Embryonic facial prominence (tissue), 1 donor: ENCODE data around the gene PGAM4.
"Not testable (repeated sequence)": the region's sequence is repeated elsewhere in the genome, so short reads cannot be mapped to it uniquely, and the experiment has no call there.

ENCODE experiments used
- DNase-seq: peaks from one replicate; pipeline ENCODE4 v3.0.0-alpha.2; 2016; ENCODE audit errors: extremely low spot score

The PGAM4 gene

GRCh38 chrX:77925764-77926163 lies 43.7 kb downstream of the PGAM4 start:
- no peak for DNase-seq

DNA sequence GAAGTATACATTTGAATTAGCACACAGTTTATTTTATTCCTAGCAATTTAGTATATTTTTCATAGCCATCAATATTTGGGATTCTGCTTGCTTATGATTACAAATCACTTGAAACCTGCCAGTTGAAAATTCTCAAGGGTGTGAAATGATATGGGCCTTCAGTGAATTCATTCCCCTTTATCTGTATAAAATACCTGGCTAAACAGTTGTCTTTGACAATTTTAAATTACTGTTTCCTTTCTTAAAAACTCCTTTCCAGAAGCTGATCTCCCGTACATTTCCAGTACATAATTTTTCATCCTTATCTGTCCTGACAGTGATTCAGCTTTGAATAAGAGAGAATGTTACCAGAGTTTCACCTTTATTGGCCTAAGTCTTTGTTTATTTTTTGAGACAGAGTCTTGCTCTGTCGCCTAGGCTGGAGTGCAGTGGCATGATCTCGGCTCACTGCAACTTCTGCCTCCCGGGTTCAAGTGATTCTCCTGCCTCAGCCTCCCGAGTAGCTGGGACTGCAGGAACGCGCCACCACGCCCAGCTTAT lies 45.0 kb downstream of the PGAM4 start:
- no peak for DNase-seq

DNA sequence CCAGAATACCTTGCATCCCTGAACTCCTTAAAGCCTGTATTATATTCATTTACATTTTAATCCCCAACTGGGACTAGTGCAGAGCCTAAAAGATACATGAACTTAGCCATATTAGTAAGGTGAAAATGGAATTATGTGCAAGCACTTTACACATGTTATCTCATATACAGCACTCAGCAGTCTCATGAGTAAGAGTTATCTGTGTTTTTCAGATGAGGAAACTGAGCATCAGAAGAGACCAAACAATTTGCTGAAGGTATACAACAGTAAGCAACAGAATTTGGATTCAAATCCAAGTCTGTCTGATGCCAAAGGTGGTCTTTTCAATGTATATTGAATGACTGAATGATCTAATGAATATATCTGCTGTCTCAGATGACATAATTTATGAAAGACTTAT lies 46.7 kb downstream of the PGAM4 start:
- DNase-seq = no peak

DNA sequence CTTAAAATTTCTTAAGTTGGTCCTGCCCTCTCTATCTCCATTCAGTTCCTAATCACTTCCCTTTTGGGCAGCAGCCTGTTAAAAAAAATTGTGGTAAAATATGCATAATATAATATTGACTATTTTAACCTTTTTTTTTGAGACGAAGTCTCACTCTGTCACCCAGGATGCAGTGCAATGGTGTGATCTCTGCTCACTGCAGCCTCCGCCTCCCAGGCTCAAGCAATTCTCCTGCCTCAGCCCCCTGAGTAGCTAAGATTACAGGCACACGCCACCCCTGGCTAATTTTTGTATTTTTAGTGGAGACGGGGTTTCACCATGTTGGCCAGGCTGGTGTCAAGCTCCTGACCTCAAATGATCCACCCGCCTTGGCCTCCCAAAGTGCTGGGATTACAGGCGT lies 50.1 kb downstream of the PGAM4 start:
- not testable (repeated sequence) for DNase-seq

GRCh38 chrX:77918568-77918967 lies 50.9 kb downstream of the PGAM4 start:
- DNase-seq = no peak
